Islet of Langerhans (tissue), 1 donor: ENCODE results near the gene ZNF398.

Experiments
- FAIRE-seq: peaks from one replicate; lab custom pipeline; 2011; peaks lifted over from hg19 to GRCh38; lab: Jason Lieb, UNC

The ZNF398 gene

GRCh38 chr7:149228831-149229471, 81.7 kb downstream of the ZNF398 start:
- no peak for FAIRE-seq

- no peak for FAIRE-seq
Measured at GRCh38 chr7:149229526-149229925, 82.3 kb downstream of the ZNF398 start.

DNA sequence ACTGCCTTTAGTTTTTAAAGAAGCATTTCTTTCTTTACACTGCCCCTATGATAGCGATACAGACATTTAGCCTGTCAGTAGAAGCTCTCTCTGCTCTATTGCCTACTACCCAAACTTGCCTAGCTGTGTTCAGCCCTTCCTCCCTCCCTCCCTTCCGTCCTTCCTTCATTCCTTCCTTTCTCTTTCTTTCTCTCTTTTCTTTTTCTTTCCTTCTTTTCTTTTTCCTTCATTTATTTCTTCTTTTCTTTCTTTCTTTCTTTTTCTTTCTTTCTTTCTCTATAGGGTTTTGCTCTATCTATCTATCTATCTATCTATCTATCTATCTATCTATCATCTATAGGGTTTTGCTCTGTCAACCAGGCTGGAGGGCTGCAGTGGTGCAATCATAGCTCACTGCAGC, 85.1 kb downstream of the ZNF398 start:
- no peak for FAIRE-seq
